ENCODE measurements around the gene ELP5.

Gene ELP5

DNA sequence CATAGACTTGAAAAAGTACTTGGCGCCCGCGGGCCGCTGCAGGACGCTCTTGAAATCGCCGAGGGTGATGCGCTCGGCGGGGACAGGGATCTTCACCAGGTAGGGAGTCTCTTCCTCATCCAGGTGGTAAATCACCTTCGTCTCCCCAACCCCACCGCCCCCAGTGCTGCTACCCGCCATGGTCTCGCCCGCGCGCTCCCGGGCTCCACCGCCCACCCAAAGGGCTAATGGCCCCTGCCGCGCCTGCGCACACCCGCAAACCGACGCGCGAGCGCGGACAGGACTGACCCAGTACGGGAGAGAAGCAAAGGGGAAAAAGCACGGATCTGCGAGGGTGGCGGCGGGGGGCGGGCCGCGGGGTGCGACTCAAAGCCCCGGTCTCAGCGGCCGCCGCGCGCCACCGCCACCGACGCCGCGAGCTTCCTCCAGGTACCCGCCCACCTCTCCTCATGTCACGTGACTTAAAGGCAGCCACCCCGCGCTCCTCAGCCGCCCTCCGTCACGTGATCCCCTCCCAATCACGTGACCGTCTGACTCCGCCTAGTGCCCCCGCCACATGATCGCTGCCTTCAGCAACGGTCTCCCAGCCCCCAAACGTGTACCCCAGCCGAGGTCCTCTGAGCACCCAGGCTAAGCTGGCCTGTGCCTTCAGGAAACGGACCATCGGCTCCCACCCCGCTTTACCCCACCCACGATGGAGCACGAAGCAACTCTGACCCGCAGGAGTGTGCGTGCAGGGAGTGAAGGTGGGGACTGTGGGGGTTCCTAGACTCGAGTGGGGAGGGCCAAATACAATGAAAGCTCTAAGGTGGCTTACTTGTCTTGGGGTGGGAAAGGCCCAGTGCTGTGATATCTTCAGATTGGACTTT, 17.7 kb upstream of the ELP5 start, which contains the start of gene DVL2:
Gene DVL2, minus strand, starts transcription at position 435 of the 869 bp plus-strand sequence. Its CDS starts 255 bp downstream, at position 180.
- DNase-seq (ENCODE audit: low read depth in 1 of 2, low spot score in 1 of 2): peak; percentile 82 to 87
- H3K27me3 ChIP-seq (ENCODE audit: insufficient read depth, poor library complexity, severe bottlenecking): no peaks in the 10 kb centered on the region
- TF ChIP-seq POLR2AphosphoS5 (IDR thresholded peaks at IDR 0.05; ENCODE audit: low read depth) (peak; percentile 80; the same call in 1 of the 2 replicates), SPI1 (IDR thresholded peaks at IDR 0.05; ENCODE audit: borderline replicate concordance, low read depth) (no peak)
- peak within 1 kb of the TSS; percentile 82 for H3K27ac ChIP-seq (replicated peaks)
- peak within 1 kb of the TSS; percentile 68 for H3K4me3 ChIP-seq (replicated peaks; ENCODE audit: insufficient read depth, low read length)

DNA sequence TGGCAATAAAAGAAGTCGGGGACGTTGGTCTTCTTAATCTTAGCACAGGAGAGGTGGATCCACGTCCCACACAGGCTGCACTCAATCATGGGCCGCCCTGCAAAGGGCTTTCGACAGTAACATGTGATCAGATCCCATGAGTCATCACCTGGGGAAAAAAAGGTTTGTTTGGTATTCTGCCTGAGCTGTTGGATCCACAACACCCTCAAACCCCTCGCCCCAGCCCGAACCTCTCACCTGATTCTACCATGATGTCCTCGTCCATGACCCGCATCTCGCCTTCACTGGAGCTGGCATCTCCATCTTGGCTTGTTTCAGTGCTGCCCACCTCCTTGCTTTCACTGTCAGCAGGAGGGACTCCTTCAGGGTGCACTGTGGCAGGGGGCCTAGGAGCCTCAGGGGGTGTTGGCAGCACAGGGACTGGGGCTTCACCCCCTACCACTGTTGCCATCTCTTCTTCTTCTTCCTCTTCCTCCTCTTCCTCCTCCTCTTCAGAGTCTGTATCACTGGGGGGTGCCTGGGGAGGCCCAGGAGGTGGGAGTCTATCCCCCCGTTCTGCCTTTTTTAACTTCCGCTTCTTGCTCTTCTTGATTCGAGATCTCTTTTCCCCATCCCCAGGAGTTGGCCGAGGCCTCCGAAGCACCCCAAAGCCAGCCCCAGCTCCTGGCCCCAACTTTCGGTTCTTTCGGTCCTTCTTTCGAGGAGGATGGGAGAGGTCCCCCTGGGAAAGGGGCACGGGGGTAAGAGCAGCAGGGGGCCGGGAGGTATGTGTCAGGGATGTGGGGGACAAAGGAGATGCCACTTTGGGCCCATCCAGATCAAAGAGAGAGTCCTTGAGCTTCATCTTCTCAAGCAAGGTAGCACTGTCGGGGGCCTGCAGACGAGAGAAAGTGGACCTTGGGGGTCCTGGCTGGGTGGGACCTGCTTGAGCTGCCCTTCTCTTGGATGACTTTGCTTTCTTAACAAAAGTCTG, 16.0 kb upstream of the ELP5 start:
- TF ChIP-seq, protein P1, sequence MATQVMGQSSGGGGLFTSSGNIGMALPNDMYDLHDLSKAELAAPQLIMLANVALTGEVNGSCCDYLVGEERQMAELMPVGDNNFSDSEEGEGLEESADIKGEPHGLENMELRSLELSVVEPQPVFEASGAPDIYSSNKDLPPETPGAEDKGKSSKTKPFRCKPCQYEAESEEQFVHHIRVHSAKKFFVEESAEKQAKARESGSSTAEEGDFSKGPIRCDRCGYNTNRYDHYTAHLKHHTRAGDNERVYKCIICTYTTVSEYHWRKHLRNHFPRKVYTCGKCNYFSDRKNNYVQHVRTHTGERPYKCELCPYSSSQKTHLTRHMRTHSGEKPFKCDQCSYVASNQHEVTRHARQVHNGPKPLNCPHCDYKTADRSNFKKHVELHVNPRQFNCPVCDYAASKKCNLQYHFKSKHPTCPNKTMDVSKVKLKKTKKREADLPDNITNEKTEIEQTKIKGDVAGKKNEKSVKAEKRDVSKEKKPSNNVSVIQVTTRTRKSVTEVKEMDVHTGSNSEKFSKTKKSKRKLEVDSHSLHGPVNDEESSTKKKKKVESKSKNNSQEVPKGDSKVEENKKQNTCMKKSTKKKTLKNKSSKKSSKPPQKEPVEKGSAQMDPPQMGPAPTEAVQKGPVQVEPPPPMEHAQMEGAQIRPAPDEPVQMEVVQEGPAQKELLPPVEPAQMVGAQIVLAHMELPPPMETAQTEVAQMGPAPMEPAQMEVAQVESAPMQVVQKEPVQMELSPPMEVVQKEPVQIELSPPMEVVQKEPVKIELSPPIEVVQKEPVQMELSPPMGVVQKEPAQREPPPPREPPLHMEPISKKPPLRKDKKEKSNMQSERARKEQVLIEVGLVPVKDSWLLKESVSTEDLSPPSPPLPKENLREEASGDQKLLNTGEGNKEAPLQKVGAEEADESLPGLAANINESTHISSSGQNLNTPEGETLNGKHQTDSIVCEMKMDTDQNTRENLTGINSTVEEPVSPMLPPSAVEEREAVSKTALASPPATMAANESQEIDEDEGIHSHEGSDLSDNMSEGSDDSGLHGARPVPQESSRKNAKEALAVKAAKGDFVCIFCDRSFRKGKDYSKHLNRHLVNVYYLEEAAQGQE (IDR thresholded peaks at IDR 0.05; ENCODE audit: insufficient replicate concordance, low read depth): no peak
- no peak for DNase-seq (ENCODE audit: low read depth in 1 of 2, low spot score in 1 of 2)
- H3K4me3 ChIP-seq (replicated peaks; ENCODE audit: insufficient read depth, low read length): no peak overlapping the region
- peak overlapping the region; percentile 1 for H3K27ac ChIP-seq (replicated peaks)
- no peaks in the 10 kb centered on the region for H3K27me3 ChIP-seq (ENCODE audit: insufficient read depth, poor library complexity, severe bottlenecking)

- Histone ChIP-seq H3K27me3 (ENCODE audit: insufficient read depth, poor library complexity, severe bottlenecking) (no peaks in the 10 kb centered on the region), H3K4me3 (replicated peaks; ENCODE audit: insufficient read depth, low read length) (no peak overlapping the region), H3K27ac (replicated peaks) (no peak overlapping the region; the same call in 1 of the 2 replicates)
- DNase-seq (ENCODE audit: low read depth in 1 of 2, low spot score in 1 of 2): no peak
- TF ChIP-seq POLR2AphosphoS5 (IDR thresholded peaks at IDR 0.05; ENCODE audit: low read depth) (no peak), GABPA (IDR thresholded peaks at IDR 0.05; ENCODE audit: low read depth) (no peak)
- TF ChIP-seq, protein P2, sequence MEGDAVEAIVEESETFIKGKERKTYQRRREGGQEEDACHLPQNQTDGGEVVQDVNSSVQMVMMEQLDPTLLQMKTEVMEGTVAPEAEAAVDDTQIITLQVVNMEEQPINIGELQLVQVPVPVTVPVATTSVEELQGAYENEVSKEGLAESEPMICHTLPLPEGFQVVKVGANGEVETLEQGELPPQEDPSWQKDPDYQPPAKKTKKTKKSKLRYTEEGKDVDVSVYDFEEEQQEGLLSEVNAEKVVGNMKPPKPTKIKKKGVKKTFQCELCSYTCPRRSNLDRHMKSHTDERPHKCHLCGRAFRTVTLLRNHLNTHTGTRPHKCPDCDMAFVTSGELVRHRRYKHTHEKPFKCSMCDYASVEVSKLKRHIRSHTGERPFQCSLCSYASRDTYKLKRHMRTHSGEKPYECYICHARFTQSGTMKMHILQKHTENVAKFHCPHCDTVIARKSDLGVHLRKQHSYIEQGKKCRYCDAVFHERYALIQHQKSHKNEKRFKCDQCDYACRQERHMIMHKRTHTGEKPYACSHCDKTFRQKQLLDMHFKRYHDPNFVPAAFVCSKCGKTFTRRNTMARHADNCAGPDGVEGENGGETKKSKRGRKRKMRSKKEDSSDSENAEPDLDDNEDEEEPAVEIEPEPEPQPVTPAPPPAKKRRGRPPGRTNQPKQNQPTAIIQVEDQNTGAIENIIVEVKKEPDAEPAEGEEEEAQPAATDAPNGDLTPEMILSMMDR (IDR thresholded peaks at IDR 0.05; ENCODE audit: insufficient read depth, low read length): no peak
- TF ChIP-seq, protein P1 (IDR thresholded peaks at IDR 0.05; ENCODE audit: insufficient replicate concordance, low read depth): no peak
Observed at GRCh38 chr17:7236808-7237207, 15.2 kb upstream of the ELP5 start.

DNA sequence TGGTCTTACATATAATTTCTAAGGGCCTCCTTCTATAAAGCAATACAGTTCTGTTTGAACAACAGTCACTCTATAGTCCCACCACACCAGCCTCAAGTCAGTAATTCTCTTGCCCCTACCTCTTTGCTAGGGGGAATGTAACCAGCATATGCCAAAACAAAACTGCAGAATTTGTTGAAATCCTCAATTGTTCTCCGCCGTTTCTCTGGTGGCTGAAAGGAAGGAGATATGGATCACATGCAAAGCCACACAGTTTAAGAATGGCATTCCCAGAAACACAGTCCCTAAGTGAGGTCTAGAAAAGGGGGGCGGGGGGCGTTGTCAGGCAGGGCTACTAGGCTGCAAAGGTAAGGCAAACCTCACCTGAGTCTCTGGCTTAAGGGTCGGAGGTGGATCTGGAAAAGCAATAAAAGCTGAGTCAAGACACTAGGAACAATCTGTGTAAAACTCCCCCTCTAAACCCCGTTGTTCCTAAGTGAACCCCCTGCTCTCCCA, 14.7 kb upstream of the ELP5 start:
- no peak for DNase-seq (ENCODE audit: low read depth in 1 of 2, low spot score in 1 of 2)
- Histone ChIP-seq H3K27ac (replicated peaks) (peak overlapping the region; percentile 68), H3K4me3 (replicated peaks; ENCODE audit: insufficient read depth, low read length) (peak overlapping the region; percentile 63), H3K27me3 (ENCODE audit: insufficient read depth, poor library complexity, severe bottlenecking) (no peaks in the 10 kb centered on the region)
- TF ChIP-seq SPI1 (IDR thresholded peaks at IDR 0.05; ENCODE audit: borderline replicate concordance, low read depth) (no peak), POLR2AphosphoS5 (IDR thresholded peaks at IDR 0.05; ENCODE audit: low read depth) (no peak), GABPA (IDR thresholded peaks at IDR 0.05; ENCODE audit: low read depth) (no peak)
- TF ChIP-seq, protein P1 (IDR thresholded peaks at IDR 0.05; ENCODE audit: insufficient replicate concordance, low read depth): no peak
- TF ChIP-seq, protein P2 (IDR thresholded peaks at IDR 0.05; ENCODE audit: insufficient read depth, low read length): no peak
